Tibial nerve (tissue), 4 donors: ENCODE measurements around the gene USP44. TPM values are rescaled to one million over a fixed set of nuclear protein-coding genes. Genes with fewer than 3 reads are reported as not detected.

Source experiments
- DNase-seq, 2 donors: peaks; one replicate each; pipeline ENCODE4 v3.0.0-alpha.2; 2019; ENCODE audit warnings: low spot score in 2 of 2
- H3K27ac ChIP-seq, 4 donors: fragments of 200-600 bp; sonication (generic) in 3 of 4; one replicate each; pipeline ENCODE4 v1.5.1; 2017 to 2019; ENCODE audit warnings: mild to moderate bottlenecking in 1 of 4
- H3K27me3 ChIP-seq, 2 donors: fragments of 200-600 bp; sonication (generic) in 1 of 2; one replicate each; pipeline versions ENCODE4 v1.5.1 to v1.6.0; 2017 to 2019
- H3K36me3 ChIP-seq, 3 donors: fragments of 200-600 bp; sonication (generic); one replicate each; pipeline ENCODE4 v1.5.1; 2018 to 2019
- H3K4me1 ChIP-seq, 4 donors: fragments of 200-600 bp; sonication (generic) in 3 of 4; one replicate each; pipeline ENCODE4 v1.5.1; 2017 to 2019
- H3K4me3 ChIP-seq, 4 donors: fragments of 200-600 bp; sonication (generic) in 3 of 4; one replicate each; pipeline ENCODE4 v1.5.1; 2017 to 2019; ENCODE audit warnings: mild to moderate bottlenecking in 1 of 4, moderate library complexity in 1 of 4
- H3K9me3 ChIP-seq, 4 donors: fragments of 200-600 bp; sonication (generic) in 3 of 4; one replicate each; pipeline ENCODE4 v1.5.1; 2017 to 2019
- EP300 ChIP-seq, 2 donors: sonication (generic); formaldehyde crosslinking; IDR thresholded peaks; one replicate each; pipeline ENCODE4 v1.6.1; 2017; ENCODE audit warnings: antibody characterized with exemption in 2 of 2, mild to moderate bottlenecking in 1 of 2
- POLR2A ChIP-seq, 2 donors: fragments of 450-650 bp; IDR thresholded peaks; one replicate each; pipeline ENCODE4 v1.6.1; 2017; ENCODE audit warnings: antibody characterized with exemption in 2 of 2, mild to moderate bottlenecking in 2 of 2, moderate library complexity in 2 of 2
- WGBS, 2 donors: methylation state at CpG; one replicate each; pipeline ENCODE4 v1.1.5; 2018; 5-methylcytosine and 5-hydroxymethylcytosine counted together
- total RNA-seq, 4 donors: library from RNA; depleted of rRNA; stranded (reverse); fragments of >200 nt; gene quantifications; one replicate each; pipeline ENCODE4 v1.1.0, GENCODE V29; 2016
- TF ChIP-seq, protein P1 (sequence below), 5 experiments: fragments of 200-600 bp in 3 of 5; fragments of 450-650 bp in 2 of 5; sonication (generic) in 3 of 5; IDR thresholded peaks; one replicate each; pipeline ENCODE4 v1.5.1; 2016 to 2019; ENCODE audit warnings: antibody characterized with exemption in 5 of 5, mild to moderate bottlenecking in 3 of 5, moderate library complexity in 2 of 5

The USP44 gene
- total RNA-seq, 4 donors from 2014 or later: 9.2 to 25.5 (median 12.3) TPM

DNA sequence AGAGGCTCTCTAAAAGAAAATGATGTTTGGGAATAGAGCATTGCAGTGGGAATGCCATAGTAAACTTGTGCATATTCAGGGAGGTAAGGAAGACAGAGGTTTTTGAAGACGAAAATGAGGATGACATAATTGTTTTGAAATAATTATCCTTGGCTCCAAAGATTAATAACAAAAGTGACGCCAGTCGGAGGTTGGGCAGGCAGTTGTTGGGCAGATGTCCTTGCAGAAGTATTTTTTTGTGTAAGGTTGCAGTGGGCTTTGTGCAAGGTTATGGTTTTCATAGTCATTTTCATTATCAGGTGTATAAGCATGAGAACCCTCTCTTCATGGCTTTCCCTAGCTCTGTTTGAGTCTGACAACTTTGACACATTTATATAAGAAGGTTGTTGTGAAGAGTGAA is 42.0 kb downstream of the USP44 start:
- TF ChIP-seq POLR2A (IDR thresholded peaks at IDR 0.05): no peak
- TF ChIP-seq, protein P1, sequence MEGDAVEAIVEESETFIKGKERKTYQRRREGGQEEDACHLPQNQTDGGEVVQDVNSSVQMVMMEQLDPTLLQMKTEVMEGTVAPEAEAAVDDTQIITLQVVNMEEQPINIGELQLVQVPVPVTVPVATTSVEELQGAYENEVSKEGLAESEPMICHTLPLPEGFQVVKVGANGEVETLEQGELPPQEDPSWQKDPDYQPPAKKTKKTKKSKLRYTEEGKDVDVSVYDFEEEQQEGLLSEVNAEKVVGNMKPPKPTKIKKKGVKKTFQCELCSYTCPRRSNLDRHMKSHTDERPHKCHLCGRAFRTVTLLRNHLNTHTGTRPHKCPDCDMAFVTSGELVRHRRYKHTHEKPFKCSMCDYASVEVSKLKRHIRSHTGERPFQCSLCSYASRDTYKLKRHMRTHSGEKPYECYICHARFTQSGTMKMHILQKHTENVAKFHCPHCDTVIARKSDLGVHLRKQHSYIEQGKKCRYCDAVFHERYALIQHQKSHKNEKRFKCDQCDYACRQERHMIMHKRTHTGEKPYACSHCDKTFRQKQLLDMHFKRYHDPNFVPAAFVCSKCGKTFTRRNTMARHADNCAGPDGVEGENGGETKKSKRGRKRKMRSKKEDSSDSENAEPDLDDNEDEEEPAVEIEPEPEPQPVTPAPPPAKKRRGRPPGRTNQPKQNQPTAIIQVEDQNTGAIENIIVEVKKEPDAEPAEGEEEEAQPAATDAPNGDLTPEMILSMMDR (IDR thresholded peaks at IDR 0.05): no peak
- no peak for TF ChIP-seq EP300 (IDR thresholded peaks at IDR 0.05)
- WGBS, 2 donors: 63 to 65% methylated on average over 3 of the region's 3 CpGs
- H3K4me3 ChIP-seq: no peak overlapping the region
- H3K36me3 ChIP-seq: peaks cover 0 to 87% (median 20%) of the 10 kb centered on the region in 3 donors
- no peaks in the 10 kb centered on the region for H3K9me3 ChIP-seq
- peaks cover 0 to 22% (median 0%) of the 10 kb centered on the region in 4 donors for H3K4me1 ChIP-seq
- no peaks in the 10 kb centered on the region for H3K27me3 ChIP-seq
- no peak overlapping the region for H3K27ac ChIP-seq
- DNase-seq: no peak

DNA sequence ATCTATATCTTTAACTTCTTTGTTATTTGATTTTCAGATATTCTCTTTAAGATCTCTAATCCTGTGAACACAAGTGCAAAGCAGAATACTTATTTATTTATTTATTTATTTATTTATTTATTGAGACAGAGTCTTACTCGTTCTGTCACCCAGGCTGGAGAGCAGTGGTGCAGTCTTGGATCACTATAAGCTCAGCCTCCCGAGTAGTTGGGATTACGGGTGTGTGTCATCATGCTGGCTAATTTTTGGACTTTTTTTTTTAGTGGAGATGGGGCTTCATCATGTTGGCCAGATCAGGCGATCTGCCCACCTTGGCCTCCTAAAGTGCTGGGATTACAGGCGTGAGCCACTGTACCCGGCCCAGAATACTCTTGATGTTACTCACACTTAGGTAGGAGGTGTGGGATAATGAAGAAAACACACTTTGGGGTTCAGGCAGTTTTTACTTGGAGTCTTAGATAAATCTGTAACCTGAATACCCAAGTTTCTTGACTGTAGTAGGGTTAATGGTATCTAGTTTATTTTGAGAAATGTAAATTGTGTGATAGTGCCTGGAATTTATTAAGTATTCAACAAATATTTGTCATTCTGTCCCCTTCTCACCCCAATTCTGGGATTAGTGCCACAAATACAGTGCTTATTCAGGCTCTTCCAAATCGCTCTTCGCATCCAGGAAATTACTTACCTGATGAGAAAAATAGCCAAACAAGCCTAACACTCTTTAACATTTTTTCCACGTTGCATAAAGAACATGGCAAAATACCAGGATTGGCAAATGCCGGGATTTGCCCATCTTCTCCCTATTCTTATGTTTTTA is 44.4 kb downstream of the USP44 start:
- 80 to 84% methylated on average over 10 of the region's 10 CpGs for WGBS, 2 donors
- no peak overlapping the region for H3K4me3 ChIP-seq
- no peaks in the 10 kb centered on the region for H3K27me3 ChIP-seq
- TF ChIP-seq, protein P1 (IDR thresholded peaks at IDR 0.05): no peak
- TF ChIP-seq EP300 (IDR thresholded peaks at IDR 0.05): no peak
- TF ChIP-seq POLR2A (IDR thresholded peaks at IDR 0.05): no peak
- no peak overlapping the region for H3K27ac ChIP-seq
- H3K36me3 ChIP-seq: peaks cover 0 to 87% (median 11%) of the 10 kb centered on the region in 3 donors
- no peak for DNase-seq
- no peaks in the 10 kb centered on the region for H3K9me3 ChIP-seq
- peaks cover 0 to 22% (median 0%) of the 10 kb centered on the region in 4 donors for H3K4me1 ChIP-seq

DNA sequence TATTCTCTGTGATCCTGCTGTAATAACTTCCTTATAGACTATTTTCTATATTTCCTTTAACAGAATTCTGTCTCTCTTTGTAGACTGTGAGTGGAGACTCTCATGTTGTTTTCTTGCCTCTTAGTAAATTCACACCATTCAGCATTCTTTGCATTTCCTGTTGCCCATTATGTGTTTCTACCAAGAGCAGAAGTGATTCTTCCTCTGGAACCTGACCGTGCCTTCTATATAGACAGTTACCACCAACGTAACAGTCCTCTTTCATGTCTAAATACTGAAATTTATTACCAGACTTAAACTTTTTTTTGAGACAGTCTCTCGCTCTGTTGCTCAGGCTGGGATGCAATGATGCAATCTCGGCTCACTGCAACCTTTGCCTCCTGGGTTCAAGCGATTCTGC is 46.2 kb downstream of the USP44 start:
- H3K27me3 ChIP-seq: no peaks in the 10 kb centered on the region
- TF ChIP-seq EP300 (IDR thresholded peaks at IDR 0.05) (no peak), POLR2A (IDR thresholded peaks at IDR 0.05) (no peak)
- TF ChIP-seq, protein P1 (IDR thresholded peaks at IDR 0.05): no peak
- H3K9me3 ChIP-seq: no peaks in the 10 kb centered on the region
- H3K36me3 ChIP-seq: peaks cover 0 to 87% (median 11%) of the 10 kb centered on the region in 3 donors
- H3K4me3 ChIP-seq: no peak overlapping the region
- 92 to 93% methylated on average over 5 of the region's 5 CpGs for WGBS, 2 donors
- no peak for DNase-seq
- H3K4me1 ChIP-seq: peaks cover 0 to 20% (median 0%) of the 10 kb centered on the region in 4 donors
- H3K27ac ChIP-seq: no peak overlapping the region

DNA sequence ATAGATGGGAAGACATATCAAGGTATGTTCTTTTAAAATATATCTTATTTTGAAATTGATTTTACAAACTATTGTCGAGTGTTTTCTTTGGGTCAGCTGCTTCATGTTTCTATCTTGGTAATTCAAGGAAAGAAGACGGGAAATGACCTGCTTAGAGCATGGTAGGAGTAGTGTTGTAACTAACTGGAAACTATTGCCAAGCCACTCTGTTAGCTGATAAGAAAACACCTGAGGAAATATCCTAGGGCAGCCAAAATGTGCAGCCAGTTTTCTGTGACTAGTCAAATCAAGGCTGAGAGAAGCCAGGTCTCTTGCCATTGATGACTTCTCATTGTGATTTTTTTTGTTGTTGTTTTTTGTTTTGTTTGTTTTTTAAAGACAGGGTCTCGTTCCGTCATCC is 47.1 kb downstream of the USP44 start:
- H3K27me3 ChIP-seq: no peaks in the 10 kb centered on the region
- no peak overlapping the region for H3K4me3 ChIP-seq
- no peak overlapping the region for H3K27ac ChIP-seq
- H3K9me3 ChIP-seq: no peaks in the 10 kb centered on the region
- TF ChIP-seq EP300 (IDR thresholded peaks at IDR 0.05): no peak
- TF ChIP-seq, protein P1 (IDR thresholded peaks at IDR 0.05): no peak
- no peak for TF ChIP-seq POLR2A (IDR thresholded peaks at IDR 0.05)
- peaks cover 0 to 93% (median 11%) of the 10 kb centered on the region in 3 donors for H3K36me3 ChIP-seq
- 90 to 93% methylated on average over 4 of the region's 4 CpGs for WGBS, 2 donors
- no peak for DNase-seq
- peaks cover 0 to 15% (median 0%) of the 10 kb centered on the region in 4 donors for H3K4me1 ChIP-seq

DNA sequence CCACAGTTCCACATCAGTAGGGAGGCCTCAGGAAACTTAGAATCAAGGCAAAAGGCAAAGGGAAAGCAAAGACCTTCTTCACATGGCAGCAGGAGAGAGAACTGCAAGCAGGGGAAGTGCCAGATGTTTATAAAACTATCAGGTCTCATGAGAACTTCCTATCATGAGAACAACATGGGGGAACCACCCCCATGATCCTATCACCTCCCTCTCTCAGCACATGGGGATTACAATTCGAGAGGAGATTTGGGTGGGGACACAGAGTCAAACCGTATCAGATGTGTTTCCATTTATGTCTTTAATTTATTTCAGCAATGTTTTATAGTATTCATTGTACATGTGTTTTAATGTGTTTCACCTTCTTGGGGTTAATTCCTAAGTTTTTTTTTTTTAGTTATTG is 51.5 kb downstream of the USP44 start:
- Histone ChIP-seq H3K27ac (no peak overlapping the region), H3K4me3 (no peak overlapping the region), H3K36me3 (peaks cover 0 to 98% (median 10%) of the 10 kb centered on the region in 3 donors), H3K27me3 (no peaks in the 10 kb centered on the region), H3K9me3 (no peaks in the 10 kb centered on the region), H3K4me1 (no peaks in the 10 kb centered on the region)
- TF ChIP-seq EP300 (IDR thresholded peaks at IDR 0.05) (no peak), POLR2A (IDR thresholded peaks at IDR 0.05) (no peak)
- TF ChIP-seq, protein P1 (IDR thresholded peaks at IDR 0.05): no peak
- DNase-seq: no peak
- 76 to 80% methylated on average over 2 of the region's 2 CpGs for WGBS, 2 donors
